Neuronal stem cell (in vitro differentiated cells): ENCODE data around the gene GDI1.

ENCODE experiments used
- DNase-seq: peaks from one replicate; pipeline ENCODE4 v3.0.0-alpha.2; 2013; ENCODE audit warnings: low spot score
- H2AFZ ChIP-seq: one replicate; pipeline ENCODE4 v1.6.1; 2013; ENCODE audit warnings: mild to moderate bottlenecking, low read length, inconsistent platforms
- H2AK5ac ChIP-seq: 2 replicates; pipeline ENCODE4 v1.6.1; 2013; ENCODE audit warnings: low read depth, mild to moderate bottlenecking, inconsistent platforms, low read length, moderate library complexity, mixed read lengths
- H2BK120ac ChIP-seq: 2 replicates; pipeline ENCODE4 v1.6.1; 2013; ENCODE audit warnings: low read depth, mild to moderate bottlenecking, inconsistent platforms, low read length, moderate library complexity, mixed read lengths
- H2BK12ac ChIP-seq: one replicate; pipeline ENCODE4 v1.6.1; 2013; ENCODE audit warnings: low read length, inconsistent platforms
- H2BK15ac ChIP-seq: 2 replicates; pipeline ENCODE4 v1.6.1; 2013; ENCODE audit warnings: mild to moderate bottlenecking, low read length, inconsistent platforms, mixed read lengths
- H2BK5ac ChIP-seq: one replicate; pipeline ENCODE4 v1.6.1; 2013; ENCODE audit warnings: inconsistent platforms, mild to moderate bottlenecking, low read length, moderate library complexity
- H3K14ac ChIP-seq: one replicate; pipeline ENCODE4 v1.6.1; 2013; ENCODE audit warnings: low read length, inconsistent platforms
- H3K18ac ChIP-seq: 2 replicates; pipeline ENCODE4 v1.6.1; 2013; ENCODE audit warnings: low read length, inconsistent platforms
- H3K23ac ChIP-seq: 2 replicates; pipeline ENCODE4 v1.6.1; 2013; ENCODE audit warnings: low read depth, mild to moderate bottlenecking, mixed read lengths, low read length, inconsistent platforms; ENCODE audit not compliant: poor library complexity
- H3K27ac ChIP-seq: replicated peaks from 3 replicates; pipeline ENCODE4 v1.5.1; 2013; ENCODE audit warnings: low read length, inconsistent platforms
- H3K27me3 ChIP-seq, 3 experiments: 2 replicates each; pipeline ENCODE4 v1.6.1; 2013; ENCODE audit warnings: low read length in 3 of 3, mild to moderate bottlenecking in 2 of 3, inconsistent platforms in 1 of 3, low read depth in 1 of 3, mixed read lengths in 1 of 3, moderate library complexity in 1 of 3; ENCODE audit not compliant: control insufficient read depth in 3 of 3, insufficient read depth in 3 of 3
- H3K36me3 ChIP-seq, 2 donors: replicated peaks in 1 of 2; 2 replicates each; pipeline ENCODE4 v1.6.1; 2013; ENCODE audit warnings: low read length in 2 of 2; ENCODE audit not compliant: control insufficient read depth in 2 of 2, insufficient read depth in 2 of 2
- H3K4ac ChIP-seq: 2 replicates; pipeline ENCODE4 v1.6.1; 2013; ENCODE audit warnings: inconsistent platforms, mild to moderate bottlenecking, low read length, moderate library complexity
- H3K4me1 ChIP-seq, 2 donors: 1 replicate in 1 of 2; 2 replicates in 1 of 2; pipeline ENCODE4 v1.6.1; 2013; ENCODE audit warnings: low read length in 2 of 2, low read depth in 1 of 2; ENCODE audit not compliant: control insufficient read depth in 2 of 2, insufficient read depth in 1 of 2
- H3K4me2 ChIP-seq: one replicate; pipeline ENCODE4 v1.6.1; 2013; ENCODE audit warnings: mild to moderate bottlenecking, low read length, inconsistent platforms; ENCODE audit not compliant: insufficient read depth, poor library complexity, severe bottlenecking
- H3K4me3 ChIP-seq, 2 donors: 2 replicates each; pipeline ENCODE4 v1.5.1; 2013; ENCODE audit warnings: low read length in 2 of 2, mild to moderate bottlenecking in 2 of 2, inconsistent platforms in 1 of 2, moderate library complexity in 1 of 2
- H3K79me1 ChIP-seq: one replicate; pipeline ENCODE4 v1.6.1; 2013; ENCODE audit warnings: low read depth, mild to moderate bottlenecking, inconsistent platforms, low read length, moderate library complexity
- H3K9ac ChIP-seq: one replicate; pipeline ENCODE4 v1.6.1; 2013; ENCODE audit warnings: mild to moderate bottlenecking, low read depth, low read length, inconsistent platforms; ENCODE audit not compliant: poor library complexity
- H3K9me3 ChIP-seq, 2 donors: replicated peaks in 1 of 2; 2 replicates each; pipeline versions ENCODE3 to v1.6.1; 2013; ENCODE audit warnings: low read length in 2 of 2, mild to moderate bottlenecking in 2 of 2, inconsistent platforms in 1 of 2, low read depth in 1 of 2, mixed read lengths in 1 of 2, moderate library complexity in 1 of 2; ENCODE audit not compliant: control insufficient read depth in 2 of 2, insufficient read depth in 1 of 2
- H4K8ac ChIP-seq: one replicate; pipeline ENCODE4 v1.6.1; 2013; ENCODE audit warnings: low read depth, mild to moderate bottlenecking, inconsistent platforms, low read length, moderate library complexity
- H4K91ac ChIP-seq: one replicate; pipeline ENCODE4 v1.6.1; 2013; ENCODE audit warnings: low read length, low read depth, mild to moderate bottlenecking, inconsistent platforms; ENCODE audit not compliant: poor library complexity
- WGBS, 2 donors: extraction: QIAGEN DNeasy Blood & Tissue Kit; methylation state at CpG; one replicate each; pipeline ENCODE4 v1.1.7; 2013; ENCODE audit warnings: missing lambda C conversion rate in 2 of 2, mixed read lengths in 1 of 2; ENCODE audit not compliant: insufficient read length in 2 of 2, insufficient replicate concordance in 1 of 2; ENCODE audit errors: extremely low coverage in 2 of 2; 5-methylcytosine and 5-hydroxymethylcytosine counted together

GDI1 gene

DNA sequence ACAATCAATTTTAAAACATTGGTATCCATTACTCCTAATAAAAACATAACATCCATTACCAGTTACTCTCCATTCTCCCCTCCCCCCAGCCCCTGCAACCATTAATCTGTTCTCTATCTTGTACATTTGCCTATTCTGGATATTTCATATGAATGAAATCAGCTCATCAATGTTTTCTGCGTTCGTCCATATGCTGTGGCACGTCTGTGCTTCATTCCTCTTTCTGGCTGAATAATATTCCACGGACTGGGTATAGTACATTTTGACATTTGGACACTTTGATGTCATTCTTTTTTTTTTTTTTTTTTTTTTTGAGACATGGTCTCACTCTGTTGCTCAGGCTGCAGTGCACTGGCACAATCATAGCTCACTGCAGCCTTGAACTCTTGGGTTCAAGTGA, 33.1 kb upstream of the GDI1 start:
- Histone ChIP-seq H3K18ac (no peak overlapping the region), H3K79me1 (no peaks in the 10 kb centered on the region), H2AK5ac (no peak overlapping the region), H2BK5ac (no peak overlapping the region), H4K8ac (no peak overlapping the region), H3K4me3 (no peak overlapping the region), H3K14ac (no peak overlapping the region), H3K4me2 (no peak overlapping the region), H3K27ac (no peak overlapping the region), H3K4me1 (peaks cover 4 to 8% of the 10 kb centered on the region in 2 donors), H3K9ac (no peak overlapping the region), H3K36me3 (peaks cover 18 to 26% of the 10 kb centered on the region in 2 donors), H2BK15ac (no peak overlapping the region), H3K27me3 (no peaks in the 10 kb centered on the region), H4K91ac (no peak overlapping the region), H3K23ac (no peak overlapping the region), H2BK12ac (no peak overlapping the region), H2AFZ (no peak overlapping the region), H3K4ac (no peak overlapping the region), H2BK120ac (no peak overlapping the region), H3K9me3 (no peaks in the 10 kb centered on the region)
- no peak for DNase-seq
- WGBS, 2 donors = no CpG with 5 or more reads among the region's 4 CpGs

- Histone ChIP-seq H4K91ac (no peak overlapping the region), H4K8ac (no peak overlapping the region), H3K36me3 (peaks cover 11 to 17% of the 10 kb centered on the region in 2 donors), H3K79me1 (no peaks in the 10 kb centered on the region), H3K9ac (no peak overlapping the region), H3K4me3 (no peak overlapping the region), H3K18ac (no peak overlapping the region), H3K9me3 (no peaks in the 10 kb centered on the region), H3K4me2 (no peak overlapping the region), H2AFZ (no peak overlapping the region), H3K23ac (no peak overlapping the region), H2BK5ac (no peak overlapping the region), H3K14ac (no peak overlapping the region), H3K27ac (no peak overlapping the region), H3K4ac (no peak overlapping the region), H3K27me3 (no peaks in the 10 kb centered on the region), H2BK120ac (no peak overlapping the region), H2AK5ac (no peak overlapping the region), H3K4me1 (peaks cover 0 to 7% of the 10 kb centered on the region in 2 donors), H2BK12ac (no peak overlapping the region), H2BK15ac (no peak overlapping the region)
- WGBS, 2 donors = no CpG with 5 or more reads among the region's 16 CpGs
- DNase-seq = no peak
These were observed 32.2 kb upstream of the GDI1 start for GRCh38 chrX:154404625-154405192.

- Histone ChIP-seq H3K4me3 (no peak overlapping the region), H4K8ac (no peak overlapping the region), H3K4ac (no peak overlapping the region), H3K9ac (peak overlapping the region; percentile 3), H2AFZ (no peak overlapping the region), H3K27me3 (no peaks in the 10 kb centered on the region), H3K23ac (no peak overlapping the region), H3K4me2 (peak overlapping the region; percentile 14), H3K18ac (peak overlapping the region; percentile 27), H3K9me3 (no peaks in the 10 kb centered on the region), H4K91ac (no peak overlapping the region), H2BK5ac (no peak overlapping the region), H2BK12ac (peak overlapping the region; percentile 49), H3K27ac (peak overlapping the region; percentile 26), H3K36me3 (peaks cover 5 to 8% of the 10 kb centered on the region in 2 donors), H3K14ac (no peak overlapping the region), H3K79me1 (no peaks in the 10 kb centered on the region), H2BK120ac (no peak overlapping the region), H2AK5ac (no peak overlapping the region), H2BK15ac (no peak overlapping the region), H3K4me1 (peaks cover 0 to 9% of the 10 kb centered on the region in 2 donors)
- no peak for DNase-seq
- WGBS, 2 donors = no CpG with 5 or more reads among the region's 10 CpGs
These were observed 28.2 kb upstream of the GDI1 start for GRCh38 chrX:154408659-154409221.

DNA sequence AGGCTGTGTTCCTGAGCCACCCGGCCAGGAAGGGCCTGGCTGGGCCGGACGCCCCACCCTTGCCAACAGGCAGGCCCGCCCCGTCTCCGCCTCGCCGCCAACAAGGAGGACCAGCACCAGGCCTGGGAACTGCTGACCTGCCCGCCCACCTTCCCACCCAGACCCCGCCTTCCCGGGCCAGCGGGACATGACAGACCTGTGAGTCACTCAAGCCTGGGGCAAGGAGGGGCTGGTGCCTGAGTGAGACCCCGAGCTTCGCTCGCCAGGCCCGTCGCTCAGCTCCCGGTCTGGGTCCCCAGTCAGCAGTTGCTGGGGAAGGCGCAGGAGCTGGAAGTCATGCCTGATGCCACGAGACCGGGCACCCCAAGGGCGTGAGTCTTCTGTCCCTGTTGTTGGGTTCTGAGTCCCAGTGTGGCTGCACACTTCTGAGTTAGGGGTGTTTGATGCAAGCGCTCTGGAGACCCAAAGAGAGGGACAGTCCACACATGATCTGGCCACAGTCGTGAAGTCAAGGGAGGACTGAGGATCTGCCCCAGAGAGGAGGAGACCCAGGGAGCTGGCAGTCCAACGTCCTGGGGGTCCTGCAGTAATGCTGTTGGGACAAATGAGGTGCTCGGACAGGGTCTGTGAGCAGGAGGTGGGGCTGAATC, 27.6 kb upstream of the GDI1 start, which contains the start of gene DNASE1L1:
TSS of gene DNASE1L1 (minus strand) at position 33 of the 650 bp plus-strand sequence. CDS start 3,686 bp downstream, outside the sequence.
- Histone ChIP-seq H2BK15ac (no peak within 1 kb of the TSS), H3K36me3 (peaks cover 7 to 11% of the 10 kb centered on the region in 2 donors), H3K79me1 (no peaks in the 10 kb centered on the region), H2BK12ac (peak within 1 kb of the TSS; percentile 49), H4K8ac (no peak within 1 kb of the TSS), H2BK5ac (no peak within 1 kb of the TSS), H4K91ac (no peak within 1 kb of the TSS), H3K4me1 (peaks cover 0 to 9% of the 10 kb centered on the region in 2 donors), H3K18ac (peak within 1 kb of the TSS; percentile 71), H3K23ac (no peak within 1 kb of the TSS), H3K27ac (peak within 1 kb of the TSS; percentile 50), H3K27me3 (no peaks in the 10 kb centered on the region), H3K9me3 (no peaks in the 10 kb centered on the region), H2AFZ (no peak within 1 kb of the TSS), H3K4me3 (no peak within 1 kb of the TSS), H3K4me2 (peak within 1 kb of the TSS; percentile 14), H3K9ac (peak within 1 kb of the TSS; percentile 50), H3K14ac (no peak within 1 kb of the TSS), H2AK5ac (no peak within 1 kb of the TSS), H3K4ac (no peak within 1 kb of the TSS), H2BK120ac (no peak within 1 kb of the TSS)
- DNase-seq = peak; percentile 69
- no CpG with 5 or more reads among the region's 26 CpGs for WGBS, 2 donors
